ENCODE results near the gene AGBL4.

Gene AGBL4

DNA sequence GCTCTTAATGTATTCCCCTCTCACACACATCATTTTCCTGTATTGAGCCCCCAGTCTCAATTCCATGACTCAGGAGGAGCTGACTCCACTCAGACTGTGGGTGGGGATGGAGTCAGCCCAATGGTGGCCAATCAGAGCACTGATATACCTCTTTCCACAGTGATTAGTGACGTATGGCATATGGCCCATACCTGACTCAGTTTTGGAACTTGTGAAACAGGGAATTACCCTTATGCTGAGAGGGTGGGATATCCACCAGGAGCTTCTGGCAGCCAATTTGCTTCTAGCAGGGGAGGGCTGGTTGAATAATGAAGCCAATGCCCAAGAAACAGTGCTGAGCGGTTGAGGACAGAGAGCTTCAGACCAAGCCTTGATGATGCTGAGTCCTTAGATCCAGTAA is 1465.4 kb downstream of the AGBL4 start:
- FAIRE-seq (no peak), DNase-seq (ENCODE audit: insufficient read length, low spot score) (no peak)
- TF ChIP-seq, protein P1, sequence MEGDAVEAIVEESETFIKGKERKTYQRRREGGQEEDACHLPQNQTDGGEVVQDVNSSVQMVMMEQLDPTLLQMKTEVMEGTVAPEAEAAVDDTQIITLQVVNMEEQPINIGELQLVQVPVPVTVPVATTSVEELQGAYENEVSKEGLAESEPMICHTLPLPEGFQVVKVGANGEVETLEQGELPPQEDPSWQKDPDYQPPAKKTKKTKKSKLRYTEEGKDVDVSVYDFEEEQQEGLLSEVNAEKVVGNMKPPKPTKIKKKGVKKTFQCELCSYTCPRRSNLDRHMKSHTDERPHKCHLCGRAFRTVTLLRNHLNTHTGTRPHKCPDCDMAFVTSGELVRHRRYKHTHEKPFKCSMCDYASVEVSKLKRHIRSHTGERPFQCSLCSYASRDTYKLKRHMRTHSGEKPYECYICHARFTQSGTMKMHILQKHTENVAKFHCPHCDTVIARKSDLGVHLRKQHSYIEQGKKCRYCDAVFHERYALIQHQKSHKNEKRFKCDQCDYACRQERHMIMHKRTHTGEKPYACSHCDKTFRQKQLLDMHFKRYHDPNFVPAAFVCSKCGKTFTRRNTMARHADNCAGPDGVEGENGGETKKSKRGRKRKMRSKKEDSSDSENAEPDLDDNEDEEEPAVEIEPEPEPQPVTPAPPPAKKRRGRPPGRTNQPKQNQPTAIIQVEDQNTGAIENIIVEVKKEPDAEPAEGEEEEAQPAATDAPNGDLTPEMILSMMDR (IDR thresholded peaks at IDR 0.05; ENCODE audit: insufficient read depth, missing control alignments): no peak

- DNase-seq (ENCODE audit: insufficient read length, low spot score): no peak
- TF ChIP-seq, protein P1 (IDR thresholded peaks at IDR 0.05; ENCODE audit: insufficient read depth, missing control alignments): no peak
- FAIRE-seq: no peak
These were observed 1467.4 kb downstream of the AGBL4 start for GRCh38 chr1:48556186-48556850.

DNA sequence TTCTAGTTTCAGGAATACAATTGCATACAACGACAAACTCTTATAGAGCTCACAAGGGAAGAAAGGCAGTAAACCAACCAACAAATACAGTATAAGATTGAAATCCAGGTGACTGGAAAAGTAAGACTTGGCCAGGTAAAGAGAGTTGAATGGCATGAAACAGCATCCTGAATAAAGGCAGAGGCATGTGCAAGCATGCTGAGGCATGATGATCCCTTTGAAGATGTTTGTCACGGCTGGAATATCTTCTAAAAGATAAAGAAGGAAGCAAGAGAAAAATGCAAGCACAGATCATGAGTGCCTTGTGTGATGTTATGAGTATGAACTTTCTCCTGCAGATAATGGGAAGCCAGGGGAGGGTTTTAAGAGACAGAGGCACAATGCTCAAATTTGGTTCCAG is 1468.5 kb downstream of the AGBL4 start:
- TF ChIP-seq, protein P1 (IDR thresholded peaks at IDR 0.05; ENCODE audit: insufficient read depth, missing control alignments): no peak
- DNase-seq (ENCODE audit: insufficient read length, low spot score) (no peak), FAIRE-seq (no peak)

DNA sequence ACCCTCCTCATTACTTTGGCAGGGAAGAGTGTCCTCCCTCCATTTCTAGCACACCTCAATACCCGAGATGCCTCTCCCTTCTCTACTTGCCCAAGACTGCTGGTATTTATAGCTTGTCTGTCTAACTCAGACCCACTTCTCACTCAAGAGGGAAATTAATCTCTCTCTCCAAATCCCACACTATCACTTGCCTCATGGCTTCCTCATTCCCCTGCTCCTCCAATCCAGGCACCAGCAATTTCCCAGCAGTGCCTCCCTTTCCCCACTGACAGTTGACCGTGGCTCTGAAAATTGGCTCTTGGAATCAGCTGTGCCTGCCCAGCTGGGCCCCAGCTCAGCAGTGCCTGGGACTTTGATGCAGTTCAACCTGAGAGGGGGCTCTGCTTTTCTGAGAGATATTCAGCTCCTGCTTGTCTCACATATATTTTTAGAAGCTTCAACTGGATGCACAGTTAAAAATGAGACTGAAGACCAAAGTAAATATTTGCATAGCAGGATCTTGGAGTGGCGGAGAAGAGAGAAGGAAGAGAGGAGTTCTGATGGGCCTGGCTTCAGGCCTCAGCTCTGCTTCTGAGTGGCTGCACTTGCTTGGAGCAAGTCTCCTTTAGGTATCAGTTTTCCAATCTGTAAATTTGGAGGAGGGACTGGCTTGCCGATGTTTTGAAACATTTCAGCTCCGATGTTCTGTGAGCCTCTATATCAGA is 1470.7 kb downstream of the AGBL4 start:
- TF ChIP-seq, protein P1 (IDR thresholded peaks at IDR 0.05; ENCODE audit: insufficient read depth, missing control alignments): no peak
- DNase-seq (ENCODE audit: insufficient read length, low spot score): no peak
- FAIRE-seq: no peak

DNA sequence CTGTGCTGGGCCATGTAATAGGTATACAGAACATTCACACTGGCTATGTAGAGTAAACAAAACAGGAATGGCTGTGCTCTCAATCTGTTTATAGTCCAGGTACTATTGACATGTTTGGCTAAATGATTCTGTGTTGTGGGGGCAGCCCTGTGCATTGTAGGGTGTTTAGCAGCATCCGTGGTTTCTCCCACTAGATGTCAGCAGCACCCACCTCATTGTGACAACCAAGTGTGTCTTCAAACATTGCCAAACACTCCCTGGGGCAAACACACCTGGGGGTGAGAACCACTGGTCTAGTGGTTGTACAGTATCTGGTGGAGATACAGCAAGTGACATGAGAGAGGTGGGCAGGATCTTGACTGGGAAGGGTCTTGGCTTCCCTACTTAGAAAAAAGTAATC is 1471.3 kb downstream of the AGBL4 start:
- FAIRE-seq: no peak
- TF ChIP-seq, protein P1 (IDR thresholded peaks at IDR 0.05; ENCODE audit: insufficient read depth, missing control alignments): peak; percentile 29
- DNase-seq (ENCODE audit: insufficient read length, low spot score): no peak

GRCh38 chr1:48548985-48549384 is 1474.8 kb downstream of the AGBL4 start:
- no peak for FAIRE-seq
- TF ChIP-seq, protein P1 (IDR thresholded peaks at IDR 0.05; ENCODE audit: insufficient read depth, missing control alignments): no peak
- no peak for DNase-seq (ENCODE audit: insufficient read length, low spot score)

Measured in D721Med (cell line).